ENCODE results near the gene PLA2G2D. TPM values are rescaled to one million over a fixed set of nuclear protein-coding genes. Genes with fewer than 3 reads are reported as not detected.

Gene PLA2G2D
- total RNA-seq, 1 experiment from 2014 or later = not detected

DNA sequence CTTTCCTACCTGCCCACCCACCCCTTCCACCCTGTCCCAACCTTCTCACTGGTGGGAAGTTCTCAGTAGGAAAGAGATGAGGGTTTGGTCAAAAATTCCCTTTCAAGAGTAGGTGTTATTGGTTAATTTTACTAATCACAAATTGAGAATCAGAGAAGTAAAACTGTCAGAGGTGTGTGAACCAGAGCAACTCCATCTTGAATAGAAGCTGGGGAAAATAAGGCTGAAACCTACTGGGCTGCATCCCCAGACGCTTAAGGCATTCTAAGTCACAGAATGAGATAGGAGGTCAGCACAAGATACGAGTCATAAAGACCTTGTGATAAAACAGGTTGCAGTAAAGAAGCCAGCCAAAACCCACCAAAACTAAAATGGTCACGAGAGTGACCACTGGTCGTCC is 11.5 kb downstream of the PLA2G2D start:
- H3K4me3 ChIP-seq = no peak overlapping the region
- H3K27me3 ChIP-seq = no peaks in the 10 kb centered on the region
- DNase-seq = no peak
- no peaks in the 10 kb centered on the region for H3K36me3 ChIP-seq
- no peaks in the 10 kb centered on the region for H3K9me3 ChIP-seq

DNA sequence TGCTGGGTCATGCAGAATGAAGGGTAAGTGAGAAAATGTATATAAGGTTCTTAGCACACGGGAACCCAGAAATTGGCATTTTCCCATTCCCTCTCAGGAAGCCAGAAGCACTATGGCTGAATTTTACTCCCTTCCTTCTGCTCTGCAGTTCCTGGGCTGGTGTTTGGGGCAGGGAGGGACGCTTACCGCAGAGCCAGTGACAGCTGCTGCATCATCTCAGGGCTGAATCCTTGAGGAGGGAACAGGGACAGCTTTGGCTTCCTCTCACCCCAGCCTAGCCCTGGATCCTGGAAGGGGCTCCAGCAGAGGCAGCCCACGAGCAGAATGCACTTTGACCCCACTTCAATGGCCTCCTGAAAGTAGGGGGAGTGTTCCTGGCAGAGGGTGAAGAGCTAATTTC is 12.0 kb downstream of the PLA2G2D start:
- Histone ChIP-seq H3K27me3 (no peaks in the 10 kb centered on the region), H3K4me3 (no peak overlapping the region), H3K9me3 (no peaks in the 10 kb centered on the region), H3K36me3 (no peaks in the 10 kb centered on the region)
- no peak for DNase-seq

DNA sequence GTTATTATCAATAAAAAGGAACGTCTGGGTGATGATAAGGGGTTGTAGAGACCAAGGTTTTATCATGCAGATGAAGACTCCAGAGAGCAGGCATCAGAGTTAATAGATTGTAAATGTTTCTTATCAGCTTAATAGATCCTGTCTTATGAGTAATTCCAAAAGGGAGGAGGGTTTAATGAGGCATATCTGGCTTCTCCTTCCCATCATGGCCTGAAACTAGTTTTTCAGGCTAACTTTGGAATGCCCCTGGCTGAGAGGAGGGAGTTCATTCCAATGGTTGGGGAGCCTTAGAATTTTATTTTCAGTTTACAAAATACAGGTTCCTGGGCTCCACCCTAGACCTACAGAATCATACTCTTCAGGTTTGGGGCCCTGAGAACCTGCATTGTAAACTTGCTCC is 13.5 kb downstream of the PLA2G2D start:
- H3K9me3 ChIP-seq = no peaks in the 10 kb centered on the region
- no peaks in the 10 kb centered on the region for H3K36me3 ChIP-seq
- DNase-seq = no peak
- H3K27me3 ChIP-seq = no peaks in the 10 kb centered on the region
- H3K4me3 ChIP-seq = no peak overlapping the region

DNA sequence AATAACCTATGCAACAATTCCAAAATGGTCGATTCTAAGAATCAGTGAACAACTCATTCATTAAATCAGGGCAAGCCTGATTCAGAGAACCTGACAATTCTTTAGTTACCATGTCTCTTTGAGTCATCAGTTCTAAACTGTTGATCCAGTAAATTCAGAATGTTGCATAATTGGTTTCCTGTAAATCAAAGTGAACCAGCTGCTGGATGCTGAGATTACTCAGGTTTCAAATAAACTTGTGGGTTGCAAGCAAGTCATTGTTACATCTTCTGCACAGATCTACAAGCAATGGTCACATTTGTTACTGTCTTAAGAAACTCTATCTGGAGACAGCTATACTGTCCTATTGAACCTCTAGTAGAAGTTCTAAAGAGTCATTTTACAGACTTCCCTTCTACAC is 16.5 kb downstream of the PLA2G2D start:
- no peaks in the 10 kb centered on the region for H3K27me3 ChIP-seq
- no peak for DNase-seq
- no peaks in the 10 kb centered on the region for H3K9me3 ChIP-seq
- H3K36me3 ChIP-seq = no peaks in the 10 kb centered on the region
- no peak overlapping the region for H3K4me3 ChIP-seq

GRCh38 chr1:20100632-20101355 is 18.5 kb downstream of the PLA2G2D start:
- Histone ChIP-seq H3K36me3 (no peaks in the 10 kb centered on the region), H3K9me3 (no peaks in the 10 kb centered on the region), H3K27me3 (no peaks in the 10 kb centered on the region), H3K4me3 (no peak overlapping the region)
- DNase-seq = peak; percentile 43

DNA sequence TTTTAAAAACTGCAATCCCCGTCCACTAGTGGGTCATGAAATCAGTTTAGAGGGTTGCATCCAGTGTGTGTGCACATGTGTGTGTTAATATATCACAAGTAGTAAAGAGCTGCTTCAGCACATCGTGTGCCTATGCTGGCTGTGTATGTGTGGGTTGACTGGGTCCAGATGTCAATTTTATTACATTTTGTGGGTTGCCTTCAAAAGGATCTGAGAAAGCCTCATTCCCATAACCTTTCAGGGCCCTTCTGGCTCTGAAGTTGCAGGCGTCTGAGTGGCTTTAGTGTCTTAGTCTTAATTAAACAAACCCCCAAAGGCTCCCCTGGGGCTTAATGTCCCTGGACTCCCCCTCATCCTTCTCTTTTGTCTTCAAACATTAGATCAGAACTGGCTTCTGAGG is 19.8 kb downstream of the PLA2G2D start:
- H3K4me3 ChIP-seq = no peak overlapping the region
- no peaks in the 10 kb centered on the region for H3K36me3 ChIP-seq
- no peaks in the 10 kb centered on the region for H3K27me3 ChIP-seq
- no peaks in the 10 kb centered on the region for H3K9me3 ChIP-seq
- DNase-seq = no peak

- H3K4me3 ChIP-seq = no peak overlapping the region
- no peak for DNase-seq
- H3K36me3 ChIP-seq = no peaks in the 10 kb centered on the region
- H3K27me3 ChIP-seq = no peaks in the 10 kb centered on the region
- H3K9me3 ChIP-seq = no peaks in the 10 kb centered on the region
Measured at GRCh38 chr1:20096840-20097447, 22.4 kb downstream of the PLA2G2D start.

DNA sequence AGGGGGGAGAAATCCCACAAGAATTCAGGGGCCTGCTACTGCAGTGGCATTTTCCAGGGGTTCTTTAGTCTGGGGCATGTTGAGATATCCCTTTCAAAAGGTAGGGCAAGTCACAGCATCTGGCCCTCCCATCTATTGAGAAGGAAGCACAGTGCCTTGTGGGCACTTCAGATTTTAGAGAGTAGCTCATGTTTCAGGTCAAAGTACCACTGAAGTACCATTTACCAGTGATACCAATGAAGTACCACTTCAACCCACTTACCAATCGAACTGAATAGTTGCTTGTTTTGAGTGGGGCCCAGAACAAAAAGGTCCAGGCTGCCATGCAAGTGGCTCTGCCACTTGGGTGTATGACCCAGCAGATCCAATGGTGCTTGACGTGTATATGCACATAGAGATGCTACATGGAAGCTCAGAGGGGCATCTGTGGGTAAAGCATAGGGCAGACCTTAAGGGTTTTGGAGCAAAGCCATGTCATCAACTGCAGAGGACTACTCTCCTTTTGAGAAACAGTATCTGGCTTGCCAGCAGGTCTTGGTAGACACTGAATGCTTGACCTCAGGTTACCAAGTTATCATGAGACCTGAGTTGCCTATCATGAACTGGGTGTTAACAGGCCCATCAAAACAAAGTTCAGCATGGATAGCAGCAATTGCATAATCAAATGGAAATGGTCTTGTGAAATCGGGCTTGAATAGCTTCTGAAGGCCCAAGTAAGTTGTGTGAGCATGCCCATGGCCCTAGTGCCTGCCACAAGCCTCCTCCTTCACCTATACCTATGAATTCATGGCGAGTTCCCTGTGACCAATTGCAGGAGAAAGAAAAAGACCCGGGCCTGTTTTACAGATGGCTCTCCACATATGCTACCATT is 23.5 kb downstream of the PLA2G2D start:
- Histone ChIP-seq H3K27me3 (no peaks in the 10 kb centered on the region), H3K36me3 (no peaks in the 10 kb centered on the region), H3K9me3 (no peaks in the 10 kb centered on the region), H3K4me3 (no peak overlapping the region)
- DNase-seq = no peak

DNA sequence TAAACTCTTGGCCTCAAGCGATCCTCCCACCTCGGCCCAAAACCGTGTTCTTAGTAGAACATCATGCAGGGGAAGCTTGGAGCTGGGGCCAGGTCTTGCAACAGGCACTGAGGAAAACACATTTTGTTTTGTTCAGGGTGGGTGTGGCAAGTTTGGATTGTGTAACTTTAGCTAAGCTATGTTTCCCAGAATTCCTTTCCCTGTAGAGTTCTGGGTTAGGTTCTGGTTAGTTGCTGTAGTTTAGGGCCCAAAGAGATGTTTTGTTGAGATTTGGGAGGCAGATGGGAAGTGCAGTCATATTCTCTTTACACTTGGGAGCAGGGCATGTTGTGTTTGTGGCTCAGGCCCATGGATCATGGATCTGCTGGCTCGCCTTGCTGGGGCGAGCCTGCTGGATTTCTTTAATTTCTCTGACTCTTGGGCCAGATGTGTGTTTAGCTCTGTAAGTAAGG is 25.4 kb downstream of the PLA2G2D start:
- no peak overlapping the region for H3K4me3 ChIP-seq
- H3K27me3 ChIP-seq = no peaks in the 10 kb centered on the region

DNA sequence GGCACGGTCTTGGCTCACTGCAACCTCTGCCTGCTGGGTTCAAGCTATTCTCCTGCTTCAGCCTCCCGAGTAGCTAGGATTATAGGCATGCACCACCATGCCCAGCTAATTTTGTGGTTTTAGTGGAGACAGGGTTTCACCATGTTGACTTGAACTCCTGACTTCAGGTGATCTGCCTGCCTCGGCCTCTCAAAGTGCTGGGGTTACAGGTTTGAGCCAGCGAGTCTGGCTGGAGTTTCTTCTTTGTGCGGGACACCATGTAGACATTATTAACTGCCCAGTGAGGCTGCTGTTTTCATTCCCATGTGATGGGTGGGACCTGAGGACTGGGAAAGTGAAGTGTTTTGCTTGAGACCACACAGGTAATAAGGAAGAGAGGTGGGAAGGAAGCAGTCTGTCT is 26.0 kb downstream of the PLA2G2D start:
- Histone ChIP-seq H3K4me3 (no peak overlapping the region), H3K27me3 (no peaks in the 10 kb centered on the region), H3K9me3 (no peaks in the 10 kb centered on the region), H3K36me3 (no peaks in the 10 kb centered on the region)
- no peak for DNase-seq

More for the DNA sequence above, 25.4 kb downstream of the PLA2G2D start:
- DNase-seq = no peak
- no peaks in the 10 kb centered on the region for H3K9me3 ChIP-seq
- no peaks in the 10 kb centered on the region for H3K36me3 ChIP-seq

- Histone ChIP-seq H3K4me3 (no peak overlapping the region), H3K27me3 (no peaks in the 10 kb centered on the region), H3K36me3 (no peaks in the 10 kb centered on the region), H3K9me3 (no peaks in the 10 kb centered on the region)
- DNase-seq = no peak
Measured at GRCh38 chr1:20090641-20091040, 28.7 kb downstream of the PLA2G2D start.

DNA sequence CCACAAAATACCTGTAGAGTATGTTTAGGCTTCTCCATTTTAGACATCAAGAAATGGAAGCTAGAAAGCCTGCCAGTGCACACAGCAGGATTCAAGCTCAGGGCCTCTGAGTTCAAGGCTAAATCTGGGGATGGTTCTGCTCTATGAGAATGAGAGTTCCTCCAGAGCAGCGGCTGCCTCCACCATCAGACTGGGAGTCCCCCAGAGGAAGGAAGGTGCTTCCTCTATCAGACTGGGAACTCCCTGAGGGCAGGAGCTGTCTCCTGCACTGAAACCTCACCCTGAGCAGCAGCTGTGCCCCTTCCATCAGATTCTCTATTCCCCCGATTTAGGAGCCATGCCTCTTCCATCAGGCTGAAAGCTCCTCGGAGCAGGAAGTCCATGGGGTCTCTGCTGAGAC is 29.2 kb downstream of the PLA2G2D start:
- DNase-seq = no peak
- Histone ChIP-seq H3K4me3 (no peak overlapping the region), H3K27me3 (no peaks in the 10 kb centered on the region), H3K36me3 (no peaks in the 10 kb centered on the region), H3K9me3 (no peaks in the 10 kb centered on the region)

DNA sequence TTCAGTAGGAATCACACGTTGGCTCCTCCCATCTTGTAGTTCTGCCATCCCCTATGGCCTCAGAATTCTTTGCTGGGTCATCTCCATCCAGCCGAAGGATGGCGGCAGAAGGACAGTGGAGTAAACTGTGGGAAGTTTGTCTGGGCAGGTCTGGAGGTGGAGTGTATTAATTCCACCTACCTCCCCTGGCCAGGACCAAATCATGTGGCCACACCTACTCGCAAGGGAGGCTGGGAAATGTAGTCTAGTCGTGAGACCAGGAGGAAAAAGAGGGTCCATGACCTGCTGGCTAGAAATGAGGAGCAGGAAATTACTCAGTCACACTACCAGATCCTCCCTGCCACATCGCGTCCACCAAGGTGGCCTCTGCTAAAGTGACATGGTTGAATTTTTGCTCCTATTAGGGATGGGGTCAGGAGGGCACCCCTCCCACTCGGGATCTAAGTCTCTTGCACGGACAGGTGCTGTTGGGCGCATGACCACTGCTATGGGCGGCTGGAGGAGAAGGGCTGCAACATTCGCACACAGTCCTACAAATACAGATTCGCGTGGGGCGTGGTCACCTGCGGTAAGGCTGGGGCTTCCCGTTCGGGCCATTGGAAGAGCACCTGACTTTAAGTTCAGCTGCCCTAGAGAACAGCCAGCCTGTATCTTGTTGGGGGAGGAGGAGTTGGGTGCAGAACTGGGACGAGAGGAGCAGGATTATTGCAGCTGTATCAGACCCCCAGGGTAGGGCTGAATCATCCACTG is 29.8 kb downstream of the PLA2G2D start:
- DNase-seq = no peak
- no peak overlapping the region for H3K4me3 ChIP-seq
- H3K27me3 ChIP-seq = no peaks in the 10 kb centered on the region
- H3K36me3 ChIP-seq = no peaks in the 10 kb centered on the region
- H3K9me3 ChIP-seq = no peaks in the 10 kb centered on the region

- Histone ChIP-seq H3K36me3 (no peaks in the 10 kb centered on the region), H3K4me3 (no peak overlapping the region), H3K27me3 (no peaks in the 10 kb centered on the region), H3K9me3 (no peaks in the 10 kb centered on the region)
- no peak for DNase-seq
Measured at GRCh38 chr1:20087668-20088067, 31.7 kb downstream of the PLA2G2D start.

GRCh38 chr1:20086800-20087199 is 32.5 kb downstream of the PLA2G2D start:
- Histone ChIP-seq H3K9me3 (no peaks in the 10 kb centered on the region), H3K4me3 (no peak overlapping the region), H3K36me3 (no peaks in the 10 kb centered on the region), H3K27me3 (no peaks in the 10 kb centered on the region)
- no peak for DNase-seq

DNA sequence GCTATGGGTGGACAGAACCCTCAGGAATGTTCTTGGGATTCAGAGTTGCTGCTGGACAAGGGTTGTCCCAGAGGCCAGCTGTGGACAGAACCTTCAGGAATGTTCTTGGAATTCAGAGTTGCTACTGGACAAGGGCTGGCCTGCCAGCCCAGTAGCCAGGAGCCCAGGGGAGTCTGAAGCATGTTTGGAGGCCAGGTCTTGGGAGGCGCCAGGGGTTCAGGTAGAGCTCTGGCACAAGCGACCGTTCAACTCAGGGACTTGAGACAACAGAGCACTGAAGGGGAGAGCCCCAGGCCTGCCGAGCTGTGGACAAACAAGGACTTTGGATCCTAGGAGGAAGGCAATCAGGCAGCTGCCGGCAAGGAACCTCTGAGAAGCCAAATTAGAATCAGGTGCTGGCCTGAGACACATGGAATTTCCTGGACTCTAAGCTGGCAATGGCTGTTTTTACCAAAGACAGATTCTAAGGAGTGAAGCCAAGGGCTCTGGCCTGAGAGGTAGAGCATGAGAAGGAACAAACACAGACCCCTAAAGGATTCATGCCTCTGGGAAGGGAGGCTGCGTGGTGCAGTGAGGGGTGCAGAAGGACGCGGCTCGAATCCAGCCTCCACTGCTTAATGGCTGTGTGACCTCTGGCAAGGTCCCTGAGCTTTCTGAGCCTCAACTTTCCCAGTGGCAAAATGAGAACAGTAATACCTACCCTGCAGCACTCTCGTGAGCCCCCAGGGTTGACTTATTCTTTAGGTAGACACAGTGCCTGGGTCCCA is 36.0 kb downstream of the PLA2G2D start:
- no peak for DNase-seq
- H3K27me3 ChIP-seq = no peaks in the 10 kb centered on the region
- no peaks in the 10 kb centered on the region for H3K9me3 ChIP-seq
- H3K36me3 ChIP-seq = no peaks in the 10 kb centered on the region
- H3K4me3 ChIP-seq = no peak overlapping the region
